Karpas-422 (cell line): ENCODE measurements around the gene PCBD2. TPM values are rescaled to one million over a fixed set of nuclear protein-coding genes. Genes with fewer than 3 reads are reported as not detected.
A peak's percentile ranks its signal among the peaks of the same experiment; 100 is the strongest.
"Not testable (repeated sequence)": the region's sequence is repeated elsewhere in the genome, so short reads cannot be mapped to it uniquely, and the experiment has no call there.

ENCODE experiments used
- DNase-seq: peaks from one replicate; pipeline ENCODE4 v3.0.0-alpha.2; 2015
- H2AFZ ChIP-seq: fragments of 200-600 bp; sonication (generic); 2 replicates; pipeline ENCODE4 v1.6.1; 2014; ENCODE audit warnings: antibody characterized with exemption, low read length, mixed read lengths
- H3K27ac ChIP-seq: fragments of 200-600 bp; sonication (generic); 2 replicates; pipeline ENCODE4 v1.5.1; 2014; ENCODE audit warnings: mild to moderate bottlenecking, low read length, moderate library complexity
- H3K27me3 ChIP-seq: fragments of 200-600 bp; sonication (generic); 2 replicates; pipeline ENCODE4 v1.6.1; 2014; ENCODE audit warnings: low read length, mixed read lengths
- H3K36me3 ChIP-seq: fragments of 200-600 bp; sonication (generic); 2 replicates; pipeline ENCODE4 v1.6.1; 2014; ENCODE audit warnings: low read length, mixed read lengths; ENCODE audit not compliant: insufficient read depth
- H3K4me1 ChIP-seq: fragments of 200-600 bp; sonication (generic); 2 replicates; pipeline ENCODE4 v1.6.1; 2014; ENCODE audit warnings: mild to moderate bottlenecking, low read length, mixed read lengths
- H3K4me2 ChIP-seq: fragments of 200-600 bp; sonication (generic); 2 replicates; pipeline ENCODE4 v1.6.1; 2014; ENCODE audit warnings: low read length, low read depth, mild to moderate bottlenecking; ENCODE audit not compliant: poor library complexity, severe bottlenecking
- H3K4me3 ChIP-seq: fragments of 200-600 bp; sonication (generic); 2 replicates; pipeline ENCODE4 v1.5.1; 2014; ENCODE audit warnings: mild to moderate bottlenecking, antibody characterized with exemption, low read length, mixed read lengths
- H3K79me2 ChIP-seq: fragments of 200-600 bp; sonication (generic); 2 replicates; pipeline ENCODE4 v1.6.1; 2014; ENCODE audit warnings: mild to moderate bottlenecking, low read length, mixed read lengths
- H3K9ac ChIP-seq: fragments of 200-600 bp; sonication (generic); 2 replicates; pipeline ENCODE4 v1.6.0; 2014; ENCODE audit warnings: low read length
- H3K9me2 ChIP-seq: fragments of 200-600 bp; sonication (generic), shearing (Covaris generic); replicated peaks from 2 replicates; pipeline ENCODE4 v1.6.0; 2014; ENCODE audit warnings: mild to moderate bottlenecking, low read length, moderate library complexity; ENCODE audit not compliant: insufficient read depth
- H3K9me3 ChIP-seq: fragments of 300-700, 200-600 bp; sonication (generic); 2 replicates; pipeline ENCODE4 v1.6.1; 2014; ENCODE audit warnings: low read length, mixed read lengths
- H4K20me1 ChIP-seq: fragments of 200-600 bp; sonication (generic); 2 replicates; pipeline ENCODE4 v1.6.1; 2014; ENCODE audit warnings: mild to moderate bottlenecking, antibody characterized with exemption, low read length, low read depth; ENCODE audit not compliant: insufficient read depth
- total RNA-seq: library from RNA; depleted of rRNA; stranded (reverse); fragments of >200 nt; shearing (Covaris generic); gene quantifications from 2 replicates; pipeline ENCODE4 v1.2.3, GENCODE V29; 2014; ENCODE audit warnings: low replicate concordance

The PCBD2 gene
- total RNA-seq, 1 experiment from 2014 or later = 10.4 TPM

GRCh38 chr5:134877159-134877558 is 27.8 kb upstream of the PCBD2 start:
- Histone ChIP-seq H3K4me3 (peak overlapping the region; percentile 0; the same call in 1 of the 2 replicates), H3K27me3 (no peaks in the 10 kb centered on the region), H3K4me1 (peaks cover 45% of the 10 kb centered on the region), H4K20me1 (no peaks in the 10 kb centered on the region), H3K9me3 (no peaks in the 10 kb centered on the region), H3K79me2 (peaks cover 67% of the 10 kb centered on the region), H2AFZ (no peak overlapping the region), H3K36me3 (peaks cover 8% of the 10 kb centered on the region; the same call in 1 of the 2 replicates), H3K9ac (peak overlapping the region; percentile 43), H3K27ac (0 out of 2 replicates have a peak overlapping the region, but pooled peaks have one; percentile 5), H3K4me2 (peak overlapping the region; percentile 87), H3K9me2 (no peaks in the 10 kb centered on the region)
- no peak for DNase-seq

GRCh38 chr5:134878403-134878802 is 26.5 kb upstream of the PCBD2 start:
- no peak overlapping the region for H2AFZ ChIP-seq
- no peak overlapping the region for H3K4me3 ChIP-seq
- H3K27me3 ChIP-seq = no peaks in the 10 kb centered on the region
- DNase-seq = no peak
- peaks cover 8% of the 10 kb centered on the region; the same call in 1 of the 2 replicates for H3K36me3 ChIP-seq
- peak overlapping the region; percentile 22; the same call in 1 of the 2 replicates for H3K27ac ChIP-seq
- no peaks in the 10 kb centered on the region for H4K20me1 ChIP-seq
- no peaks in the 10 kb centered on the region for H3K9me2 ChIP-seq
- no peak overlapping the region for H3K4me2 ChIP-seq
- H3K79me2 ChIP-seq = peaks cover 74% of the 10 kb centered on the region
- no peak overlapping the region for H3K9ac ChIP-seq
- peaks cover 35% of the 10 kb centered on the region for H3K4me1 ChIP-seq
- H3K9me3 ChIP-seq = no peaks in the 10 kb centered on the region

- Histone ChIP-seq H3K27me3 (no peaks in the 10 kb centered on the region), H3K9ac (no peak overlapping the region), H3K27ac (no peak overlapping the region), H2AFZ (no peak overlapping the region), H3K4me3 (no peak overlapping the region), H3K9me2 (no peaks in the 10 kb centered on the region), H3K4me1 (peaks cover 29% of the 10 kb centered on the region), H4K20me1 (no peaks in the 10 kb centered on the region), H3K4me2 (no peak overlapping the region), H3K36me3 (peaks cover 8% of the 10 kb centered on the region; the same call in 1 of the 2 replicates), H3K79me2 (peaks cover 73% of the 10 kb centered on the region), H3K9me3 (no peaks in the 10 kb centered on the region)
- no peak for DNase-seq
These were observed 25.5 kb upstream of the PCBD2 start for GRCh38 chr5:134879456-134879855.

GRCh38 chr5:134880937-134881336 is 24.0 kb upstream of the PCBD2 start:
- not testable (repeated sequence) for H3K4me3 ChIP-seq, H3K9ac ChIP-seq, DNase-seq, H2AFZ ChIP-seq, H4K20me1 ChIP-seq, H3K27ac ChIP-seq, H3K36me3 ChIP-seq, H3K4me2 ChIP-seq, H3K9me3 ChIP-seq, H3K9me2 ChIP-seq, H3K27me3 ChIP-seq
- H3K79me2 ChIP-seq = peaks cover 73% of the 10 kb centered on the region
- peaks cover 20% of the 10 kb centered on the region for H3K4me1 ChIP-seq

GRCh38 chr5:134881711-134882110 is 23.2 kb upstream of the PCBD2 start:
- H2AFZ ChIP-seq, H3K36me3 ChIP-seq, H3K4me2 ChIP-seq, DNase-seq, H3K4me3 ChIP-seq, H3K9me3 ChIP-seq, H3K9me2 ChIP-seq, H3K27me3 ChIP-seq, H3K9ac ChIP-seq, H3K27ac ChIP-seq, H4K20me1 ChIP-seq: not testable (repeated sequence)
- peaks cover 12% of the 10 kb centered on the region for H3K4me1 ChIP-seq
- H3K79me2 ChIP-seq = peaks cover 73% of the 10 kb centered on the region

- Histone ChIP-seq H3K9ac (no peak overlapping the region), H2AFZ (no peak overlapping the region), H3K36me3 (peaks cover 27% of the 10 kb centered on the region; the same call in 1 of the 2 replicates), H3K27ac (no peak overlapping the region), H3K27me3 (no peaks in the 10 kb centered on the region), H3K4me3 (no peak overlapping the region), H3K9me2 (no peaks in the 10 kb centered on the region), H4K20me1 (no peaks in the 10 kb centered on the region), H3K9me3 (no peaks in the 10 kb centered on the region), H3K4me1 (peaks cover 7% of the 10 kb centered on the region), H3K4me2 (no peak overlapping the region), H3K79me2 (peaks cover 82% of the 10 kb centered on the region)
- DNase-seq = no peak
These were observed 17.3 kb upstream of the PCBD2 start for GRCh38 chr5:134887593-134888159.

- H3K4me3 ChIP-seq = no peak overlapping the region
- H3K9ac ChIP-seq = no peak overlapping the region
- H4K20me1 ChIP-seq = no peaks in the 10 kb centered on the region
- H3K9me2 ChIP-seq = no peaks in the 10 kb centered on the region
- H3K9me3 ChIP-seq = no peaks in the 10 kb centered on the region
- DNase-seq = no peak
- no peak overlapping the region for H3K27ac ChIP-seq
- H3K4me2 ChIP-seq = no peak overlapping the region
- peaks cover 7% of the 10 kb centered on the region for H3K4me1 ChIP-seq
- peaks cover 89% of the 10 kb centered on the region for H3K79me2 ChIP-seq
- no peaks in the 10 kb centered on the region for H3K27me3 ChIP-seq
- no peak overlapping the region for H2AFZ ChIP-seq
- H3K36me3 ChIP-seq = peaks cover 36% of the 10 kb centered on the region; the same call in 1 of the 2 replicates
These were observed 15.6 kb upstream of the PCBD2 start for GRCh38 chr5:134889335-134889734.

GRCh38 chr5:134891473-134891872 is 13.5 kb upstream of the PCBD2 start:
- Histone ChIP-seq H3K27ac (no peak overlapping the region), H3K4me2 (no peak overlapping the region), H3K9me2 (no peaks in the 10 kb centered on the region), H3K4me3 (no peak overlapping the region), H3K79me2 (peaks cover 77% of the 10 kb centered on the region), H3K27me3 (no peaks in the 10 kb centered on the region), H4K20me1 (no peaks in the 10 kb centered on the region), H3K9me3 (no peaks in the 10 kb centered on the region), H2AFZ (no peak overlapping the region), H3K9ac (no peak overlapping the region), H3K4me1 (peaks cover 21% of the 10 kb centered on the region), H3K36me3 (peaks cover 40% of the 10 kb centered on the region; the same call in 1 of the 2 replicates)
- DNase-seq = no peak
